ENCODE measurements around the gene PAOX.
"Not testable (repeated sequence)": the region's sequence is repeated elsewhere in the genome, so short reads cannot be mapped to it uniquely, and the experiment has no call there.

The PAOX gene

DNA sequence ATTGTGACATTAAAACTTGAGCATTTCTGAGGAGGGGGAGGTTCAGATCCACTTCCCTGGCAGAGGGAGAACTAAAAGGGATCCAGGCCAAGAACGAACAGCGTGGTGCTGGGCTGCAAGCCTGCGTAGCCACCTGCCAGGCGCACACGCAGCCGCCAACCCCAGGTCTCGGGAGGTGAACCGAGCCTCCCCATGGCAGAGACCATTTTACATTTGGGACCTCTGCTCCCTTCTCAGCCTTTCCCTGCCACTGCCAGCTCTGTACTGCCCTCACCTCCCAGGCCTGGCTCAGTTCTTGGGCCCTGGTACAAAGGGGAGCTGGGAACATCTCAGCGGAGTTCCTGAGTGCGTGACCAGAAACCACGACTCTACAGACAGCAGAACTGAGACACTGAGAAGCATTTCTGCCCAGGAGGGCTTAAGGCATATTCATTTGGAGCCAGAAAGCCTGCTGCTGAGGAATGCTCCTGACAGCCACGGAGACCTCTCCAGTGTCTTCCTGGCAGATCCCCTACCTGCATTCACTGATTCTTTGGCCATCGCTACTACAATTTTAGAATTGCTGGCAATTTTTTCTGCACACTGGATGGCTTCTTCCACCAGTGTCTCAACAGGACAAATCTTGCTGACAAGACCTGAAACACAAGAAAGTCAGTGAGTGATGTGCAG lies 13.5 kb upstream of the PAOX start:
- no peak for DNase-seq

DNA sequence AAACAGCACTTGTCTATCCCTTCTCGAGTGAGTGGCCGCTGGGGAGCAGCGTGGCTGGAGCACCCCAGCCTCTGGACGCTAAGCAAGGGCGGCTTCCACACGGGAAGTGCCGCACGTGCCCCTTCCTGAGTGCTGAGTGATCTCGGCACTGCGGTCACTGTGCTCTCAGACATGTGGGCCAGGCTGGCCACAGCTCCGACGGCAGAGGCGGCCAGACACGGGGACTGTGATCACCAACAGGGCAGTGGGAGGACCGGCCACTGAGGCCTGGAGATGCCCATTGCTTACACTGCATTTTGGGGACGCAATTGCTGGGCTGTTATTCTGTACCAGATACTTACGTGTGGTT lies 13.0 kb upstream of the PAOX start:
- no peak for DNase-seq

DNA sequence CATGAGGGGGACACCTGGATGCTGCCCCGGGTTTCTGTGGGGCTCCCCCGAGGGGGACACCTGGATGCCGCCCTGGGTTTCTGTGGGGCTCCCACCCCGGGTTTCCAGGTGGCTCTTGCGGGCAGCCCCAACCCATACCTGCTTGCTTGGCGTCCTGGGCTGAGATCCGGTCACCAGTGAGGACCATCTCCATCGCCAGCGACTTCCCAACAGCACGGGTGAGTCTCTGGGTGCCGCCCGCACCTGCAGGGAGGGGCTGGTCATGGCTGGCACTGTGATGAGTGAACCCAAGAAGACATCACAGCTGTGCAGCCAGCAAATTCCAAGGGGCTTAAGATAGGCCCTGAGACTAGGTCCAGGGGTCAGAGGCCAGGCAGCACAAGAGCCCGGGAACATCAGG lies 12.3 kb upstream of the PAOX start:
- no peak for DNase-seq

DNA sequence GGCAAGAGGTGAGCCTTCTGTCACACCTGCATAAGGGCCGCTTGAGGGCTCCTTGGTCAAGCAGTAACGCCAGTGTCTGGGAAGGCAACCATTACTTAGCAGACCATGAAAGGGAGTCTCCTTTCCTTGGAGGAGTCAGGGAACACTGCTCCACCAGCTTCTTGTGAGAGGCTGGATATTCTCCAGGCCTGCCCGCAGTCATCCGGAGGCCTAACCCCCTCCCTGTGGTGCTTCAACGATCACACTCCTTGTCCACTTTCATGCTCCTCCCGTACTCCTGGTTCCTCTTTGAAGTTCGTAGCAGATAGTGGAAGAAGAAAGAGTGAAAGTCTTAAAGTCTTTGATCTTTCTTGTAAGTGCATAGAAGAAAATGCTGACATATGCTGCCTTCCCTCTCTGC lies 11.6 kb upstream of the PAOX start:
- not testable (repeated sequence) for DNase-seq

DNA sequence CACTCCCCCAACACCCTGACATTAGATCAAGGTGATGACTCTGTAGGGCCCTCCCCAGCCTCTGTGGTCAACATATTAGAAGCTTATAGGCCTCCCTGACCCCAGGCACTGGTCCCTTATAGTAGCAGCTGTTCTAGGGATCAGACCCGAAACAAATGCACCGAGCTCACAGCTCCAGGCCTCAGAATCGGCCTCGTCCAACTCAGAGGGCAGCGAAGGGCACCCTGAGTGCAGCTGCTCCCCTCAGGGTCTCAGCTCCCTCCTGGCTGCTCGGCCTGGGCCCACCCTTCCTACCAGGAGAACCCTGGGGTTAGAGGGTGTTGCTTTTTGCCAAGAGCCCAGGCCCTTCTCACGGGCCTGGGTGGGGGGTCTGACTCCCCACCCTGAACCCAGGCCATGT lies 10.9 kb upstream of the PAOX start:
- no peak for DNase-seq

DNA sequence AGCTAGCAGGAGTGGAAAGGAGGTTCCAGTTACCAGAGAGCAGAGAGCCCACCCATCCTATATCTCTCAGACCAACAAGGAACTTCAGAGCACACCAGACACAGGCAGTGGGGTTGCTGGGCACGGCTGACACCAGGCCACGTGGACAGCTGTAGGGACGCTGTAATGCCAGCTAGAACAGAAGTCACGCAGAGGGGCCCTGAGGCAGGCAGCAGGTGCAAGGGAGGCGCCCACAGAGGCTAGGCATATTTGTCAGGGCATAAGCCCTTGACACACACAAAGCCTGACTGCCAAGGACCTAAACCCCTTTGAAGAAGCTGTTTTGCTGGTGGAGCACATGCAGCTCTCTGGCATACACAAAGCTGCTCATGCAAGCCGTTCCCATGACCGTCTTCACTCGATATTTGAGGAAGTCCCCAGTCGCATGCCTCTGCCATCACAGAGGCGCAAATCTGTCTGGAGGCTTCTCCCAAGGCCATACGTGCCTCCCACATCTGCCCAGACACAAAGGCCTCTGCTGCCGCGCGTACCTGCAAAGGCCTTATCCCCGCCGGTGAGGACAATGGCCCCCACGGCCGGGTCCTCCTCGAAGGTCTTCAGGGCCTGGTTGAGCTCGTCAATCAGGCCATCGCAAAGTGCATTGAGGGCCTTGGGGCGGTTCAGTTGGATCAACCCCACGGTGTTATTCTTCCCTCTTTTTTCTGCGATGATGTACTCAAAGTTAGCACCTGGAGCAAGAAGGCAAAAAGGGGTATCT lies 8.9 kb upstream of the PAOX start:
- DNase-seq, result no peak

DNA sequence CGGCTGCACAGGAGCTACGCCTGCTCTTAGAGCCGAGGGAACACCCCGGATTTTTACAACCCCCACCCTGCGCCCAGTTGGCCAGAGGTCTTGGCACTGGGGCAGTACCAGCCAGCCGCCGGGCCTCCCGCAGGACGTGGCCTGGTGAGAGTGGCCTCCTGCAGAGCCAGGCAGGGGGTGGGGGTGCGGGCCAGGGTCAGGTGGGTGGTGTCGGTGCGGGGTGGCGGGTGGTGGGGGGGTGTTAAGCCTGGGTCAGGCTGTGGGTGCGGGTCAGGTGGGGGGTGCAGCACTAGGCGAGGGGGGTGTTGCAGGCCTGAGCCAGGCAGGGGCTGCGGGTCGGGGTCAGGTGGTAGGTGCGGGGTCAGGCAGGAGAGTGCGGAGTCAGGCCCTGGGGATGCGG lies 6.6 kb upstream of the PAOX start:
- no peak for DNase-seq

DNA sequence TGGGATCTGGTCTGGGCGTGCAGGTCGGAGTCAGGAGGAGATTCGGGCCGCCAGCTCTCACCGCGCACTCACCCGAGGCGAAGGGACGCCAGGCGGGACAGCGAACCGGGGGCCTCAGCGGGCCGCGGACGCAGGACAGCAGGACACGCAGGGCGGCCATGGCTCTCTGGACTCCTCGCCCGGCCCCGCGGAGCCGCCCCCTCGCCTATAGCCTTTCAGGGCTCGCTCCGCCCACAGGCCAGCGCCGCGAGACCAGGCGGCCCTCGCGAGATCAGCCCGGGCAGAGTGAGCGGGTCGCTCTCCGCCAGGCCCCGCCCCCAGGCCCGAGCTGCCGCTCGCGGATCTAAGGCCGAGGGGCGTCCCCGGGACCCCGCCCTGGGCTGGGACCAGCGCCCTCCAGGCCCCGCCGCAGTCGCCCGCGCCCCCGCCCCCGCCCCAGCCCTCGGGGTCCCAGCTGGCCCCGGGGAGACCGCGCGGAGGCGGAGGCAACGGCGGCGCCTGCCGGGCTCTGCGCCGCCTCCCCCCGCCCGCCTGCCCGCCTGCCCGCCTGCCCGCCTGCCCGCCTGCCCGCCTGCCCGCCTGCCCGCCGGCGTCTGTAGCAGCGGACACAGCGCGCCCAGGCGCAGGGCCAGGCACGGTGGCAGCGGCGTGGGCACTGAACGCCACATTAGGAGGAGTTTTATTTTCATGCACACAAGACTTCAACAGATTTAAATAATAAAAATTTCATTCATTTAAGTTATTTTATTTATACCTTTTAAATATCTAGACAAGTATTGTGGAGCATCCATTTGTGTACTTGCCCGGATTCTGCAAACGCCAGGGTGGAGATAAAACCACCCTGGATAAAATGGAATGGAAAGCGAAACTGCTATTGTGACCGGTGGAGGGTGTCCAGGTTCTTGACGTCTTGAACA lies 5.6 kb upstream of the PAOX start, which contains the start of gene ECHS1:
TSS of gene ECHS1 (minus strand) at position 181 of the 917 bp plus-strand sequence. CDS start at position 160, 21 bp downstream.
- DNase-seq, result no peak

DNA sequence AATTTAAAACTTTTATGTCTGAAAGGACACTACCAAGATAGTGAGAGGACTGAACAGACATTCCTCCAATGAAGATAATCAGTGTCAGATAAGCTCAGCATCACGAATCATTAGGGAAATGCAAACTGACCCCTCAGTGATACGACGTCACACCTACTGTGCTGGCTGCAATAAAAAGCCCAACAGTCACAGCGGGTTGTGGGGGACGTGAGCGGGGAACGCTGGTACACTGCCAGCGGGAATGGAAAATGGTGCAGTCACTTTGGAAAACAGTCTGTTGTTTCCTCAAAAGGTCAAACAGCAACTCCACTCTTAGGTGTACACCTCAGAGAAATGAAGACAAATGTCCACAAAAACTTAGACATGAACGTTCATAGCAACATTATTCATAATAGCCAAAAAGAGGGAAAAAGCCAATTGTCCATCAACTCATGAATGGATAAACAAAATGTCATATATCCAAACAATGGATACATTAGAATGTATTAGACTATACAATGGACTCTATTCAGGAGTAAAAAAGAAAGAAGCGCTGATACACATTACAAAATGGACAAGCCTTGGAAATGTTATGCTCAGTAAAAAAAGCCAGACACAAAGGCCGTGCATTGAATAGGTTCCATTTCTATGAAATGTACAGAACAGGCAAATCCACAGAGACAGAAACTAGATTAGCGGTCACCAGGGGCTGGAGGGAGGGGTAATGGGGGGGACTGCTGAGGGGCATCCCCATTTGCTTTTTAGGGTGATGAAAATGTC lies 3.5 kb upstream of the PAOX start:
- no peak for DNase-seq

DNA sequence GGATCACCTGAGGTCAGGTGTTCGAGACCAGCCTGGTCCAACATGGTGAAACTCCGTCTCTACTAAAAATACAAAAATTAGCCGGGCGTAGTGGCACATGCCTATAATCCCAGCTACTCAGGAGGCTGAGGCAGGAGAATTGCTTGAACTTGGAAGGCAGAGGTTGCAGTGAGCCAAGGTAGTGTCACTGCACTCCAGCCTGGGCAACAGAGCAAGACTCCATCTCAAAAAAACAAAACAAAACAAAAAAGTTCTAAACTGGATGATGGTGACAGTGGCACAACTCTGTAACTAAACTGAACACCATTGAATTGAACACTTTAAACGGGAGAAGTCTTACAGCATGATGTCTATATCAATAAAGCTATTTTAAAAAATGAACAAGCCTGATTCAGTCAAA lies 2.9 kb upstream of the PAOX start:
- DNase-seq, result not testable (repeated sequence)

DNA sequence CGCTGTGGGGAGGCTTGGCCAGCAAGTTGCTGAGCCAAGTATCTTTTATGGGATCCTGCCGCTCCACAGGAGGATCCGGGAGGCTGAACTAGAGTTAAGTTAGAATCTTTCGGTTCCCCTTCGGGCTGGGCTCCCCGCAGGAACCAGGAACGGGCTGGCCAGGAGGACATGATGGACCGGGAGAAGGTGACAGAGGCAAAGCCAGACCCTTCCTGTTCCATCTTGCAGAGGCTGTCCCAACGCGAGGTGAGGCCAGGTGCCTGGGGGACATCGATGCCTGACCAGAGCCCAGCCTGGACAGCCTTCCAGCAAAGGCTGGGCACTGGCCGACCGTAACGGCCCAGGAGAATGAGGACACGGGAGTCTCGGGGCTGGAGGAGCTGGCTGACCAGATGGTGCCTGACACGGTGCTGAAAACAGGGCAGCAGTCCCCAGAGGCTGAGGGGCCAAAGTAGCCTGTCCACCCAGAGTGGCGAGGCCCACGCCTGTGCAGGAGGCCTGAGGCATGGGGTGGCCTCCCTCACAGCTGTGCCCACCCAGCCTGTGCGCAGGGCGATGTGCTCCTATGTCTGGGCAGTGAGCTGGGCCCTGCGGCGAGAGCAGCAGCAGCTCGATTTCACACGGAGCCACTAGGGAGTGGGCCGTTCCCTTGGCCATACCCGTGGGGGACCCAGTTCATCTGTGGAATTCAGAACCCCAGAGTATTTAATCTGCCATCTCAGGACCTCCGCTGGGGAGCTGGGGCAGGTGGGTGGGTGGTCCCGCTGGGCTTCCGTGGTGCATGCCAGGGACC lies 1.8 kb upstream of the PAOX start:
- no peak for DNase-seq

DNA sequence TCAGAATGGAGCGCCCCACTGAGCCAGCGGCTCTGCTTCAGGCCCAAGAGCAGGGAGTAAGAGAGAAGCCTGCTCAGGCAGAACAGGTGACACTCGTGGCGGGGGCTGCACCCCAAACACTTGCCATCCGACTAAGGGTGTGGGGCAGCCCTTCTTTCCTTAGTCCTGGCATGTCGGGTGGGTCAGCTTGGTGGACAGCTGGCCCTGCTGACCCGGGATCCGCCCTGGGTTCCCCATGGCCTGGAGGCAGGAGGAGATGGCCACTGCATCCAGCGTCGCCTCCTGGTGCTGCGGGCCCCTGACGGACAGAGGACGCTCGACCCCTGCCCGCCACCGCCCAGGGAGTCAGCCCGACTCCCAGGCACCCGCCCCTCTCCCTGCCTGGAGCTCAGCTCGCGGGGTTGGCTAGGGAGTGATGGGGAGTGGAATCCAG lies 1.2 kb upstream of the PAOX start:
- DNase-seq, result no peak

DNA sequence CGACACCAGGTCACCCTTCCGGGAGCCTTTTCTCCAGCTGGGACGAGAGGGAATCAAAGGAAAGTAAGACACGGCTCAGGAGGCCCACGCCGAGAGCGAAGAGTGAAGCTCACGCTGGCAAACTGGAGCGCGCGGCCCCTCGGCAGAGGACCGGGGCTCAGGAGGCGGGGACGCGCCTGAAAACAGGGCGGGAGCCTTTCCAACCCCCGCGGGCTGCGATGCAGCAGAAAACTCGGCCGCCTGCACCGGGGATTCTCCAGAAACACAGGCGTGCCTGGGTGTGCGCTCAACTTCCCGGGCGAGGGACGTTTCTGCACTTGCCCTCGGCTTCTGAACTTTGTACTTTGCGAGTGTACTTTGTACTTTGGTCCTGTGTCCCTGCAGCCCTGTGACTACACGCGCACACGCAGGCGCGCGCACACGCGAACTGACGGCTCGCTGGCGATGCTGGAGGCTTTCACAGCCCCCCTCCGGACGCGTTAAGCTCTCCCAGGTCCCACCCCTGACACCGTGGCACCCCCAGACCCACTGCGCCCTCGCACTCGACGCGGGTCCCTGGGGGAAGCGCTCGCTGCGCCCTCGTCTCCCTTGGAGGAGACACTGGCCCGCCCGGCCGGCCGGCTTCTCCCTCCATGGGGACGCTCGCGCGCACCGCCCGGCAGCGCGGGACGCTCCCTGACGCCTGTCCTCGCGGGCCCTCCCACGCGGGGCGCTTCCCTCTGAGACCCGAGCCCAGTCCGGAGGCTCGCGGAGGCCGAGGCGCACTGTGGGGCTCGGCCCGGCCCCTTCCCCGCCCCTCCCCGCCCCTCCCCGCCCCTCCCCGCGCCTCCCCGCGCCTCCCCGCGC lies 588 bp upstream of the PAOX start:
- DNase-seq, result no peak

DNA sequence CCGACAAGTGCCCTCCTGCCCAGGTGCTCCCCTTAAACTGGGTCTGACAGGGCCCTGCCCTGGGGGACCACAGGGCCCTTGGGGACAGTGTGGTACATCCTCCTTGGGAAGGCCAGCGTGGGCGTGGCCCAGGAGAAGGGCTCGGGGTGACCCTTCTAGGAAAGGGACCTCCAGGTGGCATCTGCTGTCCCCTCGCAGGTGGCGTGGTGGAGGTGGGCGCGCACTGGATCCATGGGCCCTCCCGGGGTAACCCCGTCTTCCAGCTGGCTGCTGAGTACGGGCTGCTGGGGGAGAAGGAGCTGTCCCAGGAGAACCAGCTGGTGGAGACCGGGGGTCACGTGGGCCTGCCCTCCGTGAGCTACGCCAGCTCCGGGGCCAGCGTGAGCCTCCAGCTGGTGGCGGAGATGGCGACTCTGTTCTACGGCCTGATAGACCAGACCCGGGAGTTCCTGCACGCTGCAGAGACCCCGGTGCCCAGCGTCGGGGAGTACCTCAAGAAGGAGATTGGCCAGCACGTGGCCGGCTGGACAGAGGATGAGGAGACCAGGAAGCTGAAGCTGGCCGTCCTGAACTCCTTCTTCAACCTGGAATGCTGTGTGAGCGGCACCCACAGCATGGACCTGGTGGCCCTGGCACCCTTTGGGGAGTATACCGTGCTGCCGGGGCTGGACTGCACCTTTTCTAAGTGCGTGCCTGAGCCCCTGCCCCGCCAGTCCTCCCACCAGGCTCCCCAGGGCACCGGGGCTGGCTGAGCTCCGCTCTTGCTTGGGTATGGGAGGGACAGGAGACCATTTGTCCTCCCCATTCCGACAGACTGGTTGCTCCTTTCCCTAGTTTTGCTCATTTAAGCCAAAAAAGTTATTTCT lies 972 bp downstream of the PAOX start:
- DNase-seq, result no peak

DNA sequence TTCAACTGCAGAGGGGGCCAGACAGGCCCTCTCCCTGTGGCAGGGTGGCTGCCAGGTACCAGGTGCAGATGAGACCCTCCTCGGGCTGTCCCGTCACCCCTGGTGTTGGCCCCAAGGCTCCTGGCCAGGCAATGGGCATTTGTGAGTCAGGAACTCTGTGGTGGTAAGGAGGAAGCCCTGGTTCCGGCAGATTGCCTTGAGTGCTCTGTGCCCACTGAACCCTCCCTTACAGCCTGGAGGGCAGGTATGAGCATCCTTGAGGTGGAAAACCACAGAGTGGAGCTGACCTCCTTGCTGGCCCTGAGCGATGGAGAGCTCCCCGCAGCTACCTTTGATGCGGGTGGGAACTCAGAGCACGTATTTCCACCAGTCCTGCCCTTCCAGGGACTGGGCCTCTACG lies 2.0 kb downstream of the PAOX start:
- no peak for DNase-seq

DNA sequence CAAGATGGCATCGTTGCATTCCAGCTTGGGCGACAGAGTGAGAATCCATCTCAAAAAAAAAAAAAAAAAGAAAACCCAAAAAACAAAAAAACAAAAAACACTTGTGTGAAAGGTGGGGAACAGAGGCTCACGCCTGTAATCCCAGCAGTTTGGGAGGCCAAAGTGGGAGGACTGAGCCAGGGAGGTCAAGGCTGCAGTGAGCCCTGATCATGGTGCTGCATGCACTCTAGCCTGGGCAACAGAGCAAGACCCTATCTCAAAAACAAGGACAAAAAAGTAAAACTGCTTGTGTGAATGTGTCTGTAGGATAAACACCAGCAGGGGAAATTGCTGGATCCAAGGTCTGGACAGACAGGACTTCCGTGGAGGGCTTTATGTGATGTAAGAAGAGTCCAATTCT lies 4.5 kb downstream of the PAOX start:
- DNase-seq, result no peak

DNA sequence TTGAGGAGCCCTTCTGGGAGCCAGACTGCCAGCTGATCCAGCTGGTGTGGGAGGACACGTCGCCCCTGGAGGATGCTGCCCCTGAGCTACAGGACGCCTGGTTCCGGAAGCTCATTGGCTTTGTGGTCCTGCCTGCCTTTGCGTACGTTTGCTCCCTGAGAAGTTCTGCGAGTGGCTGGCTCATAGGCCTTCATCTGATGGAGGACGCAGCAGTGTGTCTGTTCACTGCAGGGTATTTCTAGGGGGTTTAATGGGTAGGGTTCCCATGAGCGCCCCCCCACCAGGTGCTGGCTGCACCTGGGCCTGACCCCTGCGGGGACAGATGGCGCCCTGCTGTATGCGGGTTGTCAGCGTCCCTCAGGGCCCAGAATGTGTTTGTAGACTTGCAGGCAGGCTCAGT lies 5.0 kb downstream of the PAOX start:
- DNase-seq, result no peak

DNA sequence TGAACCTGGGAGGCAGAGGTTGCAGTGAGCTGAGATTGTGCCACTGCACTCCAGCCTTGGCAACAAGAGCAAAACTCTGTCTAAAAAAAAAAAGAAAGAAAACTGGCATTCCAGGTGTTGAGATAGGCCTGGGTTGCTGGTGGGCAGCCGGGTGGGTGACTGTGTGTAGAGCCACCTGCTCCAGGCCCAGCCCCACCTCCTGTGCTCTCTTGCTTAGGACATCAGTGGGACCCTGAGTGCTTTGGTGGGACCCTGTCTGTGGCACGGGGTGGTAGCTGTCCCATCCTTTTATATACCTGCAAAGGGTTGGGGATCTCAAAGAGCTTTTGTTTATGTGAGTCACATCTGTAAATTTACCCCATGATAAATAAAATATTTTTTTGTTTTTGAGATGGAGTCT lies 6.2 kb downstream of the PAOX start:
- no peak for DNase-seq

DNA sequence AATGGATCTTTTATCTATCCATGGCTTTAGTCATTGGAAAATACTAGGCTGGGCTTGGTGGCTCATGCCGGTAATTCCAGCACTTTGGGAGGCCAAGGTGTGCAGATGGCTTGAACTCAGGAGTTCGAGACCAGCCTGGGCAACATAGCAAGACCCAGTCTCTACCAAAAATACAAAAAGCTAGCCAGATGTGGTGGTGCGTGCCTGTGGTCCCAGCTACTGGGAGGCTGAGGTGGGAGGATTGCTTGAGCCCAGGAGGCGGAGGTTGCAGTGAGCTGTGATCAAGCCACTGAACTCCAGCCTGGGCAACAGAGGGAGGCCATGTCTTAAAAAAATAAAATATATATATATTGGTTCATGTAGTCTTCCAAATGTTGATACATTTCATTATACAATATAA lies 7.9 kb downstream of the PAOX start:
- not testable (repeated sequence) for DNase-seq

All from NCI-H524 treated with DMSO at 0.1 percent for 48 hours (cell line).